Activated CD4-positive, alpha-beta memory T cell treated with anti-CD3 and anti-CD28 coated beads, Interleukin-2, amount 10 ng/mL, durations not matched to agents 7 days and 5 days (primary cell): ENCODE results near the gene GAB2. TPM values are rescaled to one million over a fixed set of nuclear protein-coding genes. Genes with fewer than 3 reads are reported as not detected.

Experiments
- CTCF ChIA-PET: fragments of 350-600 bp; sonication (Branson Sonifier 250); formaldehyde crosslinking; loops from one replicate; lab custom pipeline; 2021; ENCODE audit warnings: antibody characterized with exemption, inconsistent platforms; lab: Charles Lee
- POLR2A ChIA-PET: fragments of 350-600 bp; sonication (Branson Sonifier 250); formaldehyde crosslinking; loops from one replicate; lab custom pipeline; 2021; ENCODE audit warnings: antibody characterized with exemption; lab: Charles Lee
- DNase-seq: peaks from one replicate; pipeline ENCODE4 v3.0.0-alpha.2; 2020
- H3K27ac Mint-ChIP-seq: one replicate; pipeline ENCODE4 v1.8.0; 2021; ENCODE audit warnings: mild to moderate bottlenecking, mixed read lengths
- H3K27me3 Mint-ChIP-seq: one replicate; pipeline ENCODE4 v1.8.0; 2021; ENCODE audit warnings: mixed read lengths
- H3K36me3 Mint-ChIP-seq: one replicate; pipeline ENCODE4 v1.8.0; 2021; ENCODE audit warnings: low read depth, mixed read lengths
- H3K4me1 Mint-ChIP-seq: one replicate; pipeline ENCODE4 v1.8.0; 2021; ENCODE audit warnings: mixed read lengths
- H3K4me3 Mint-ChIP-seq: one replicate; pipeline ENCODE4 v1.8.0; 2021; ENCODE audit warnings: mild to moderate bottlenecking, mixed read lengths
- H3K9me3 Mint-ChIP-seq: one replicate; pipeline ENCODE4 v1.8.0; 2021; ENCODE audit warnings: mixed read lengths
- total RNA-seq, 2 experiments: library from RNA; stranded (reverse); gene quantifications; one replicate each; pipeline ENCODE4 v1.2.3, GENCODE V29; 2021

The GAB2 gene
- total RNA-seq, 2 experiments from 2014 or later = 51.8 to 55.8 TPM

DNA sequence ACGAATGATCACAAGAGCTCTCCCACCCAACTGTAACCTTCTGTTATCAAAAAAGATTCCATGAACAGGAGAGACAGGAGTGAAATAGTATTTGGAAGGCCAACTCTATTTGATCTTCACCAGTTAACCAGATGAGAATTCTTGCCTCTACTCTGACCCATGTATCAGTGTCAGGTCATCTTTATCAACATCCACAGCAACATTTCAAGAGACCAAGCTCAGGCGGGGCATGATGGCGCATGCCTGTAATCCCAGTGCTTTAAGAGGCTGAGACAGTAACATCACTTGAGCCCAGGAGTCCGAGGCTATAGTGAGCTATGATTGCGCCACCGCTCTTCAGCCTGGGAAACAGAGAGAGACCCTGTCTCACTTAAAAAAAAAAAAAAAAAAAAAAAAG, 62.3 kb downstream of the GAB2 start:
- no peak for DNase-seq
- POLR2A ChIA-PET = interaction anchor here (0.9 kb wide), 1 partner anchor 16 kb away, joined by 3 read pairs; no protein-coding TSS in a partner anchor
- Mint-ChIP-seq H3K27me3 (no peaks in the 10 kb centered on the region), H3K4me3 (no peak overlapping the region), H3K27ac (no peak overlapping the region), H3K9me3 (peaks cover 3% of the 10 kb centered on the region), H3K36me3 (peaks cover 42% of the 10 kb centered on the region), H3K4me1 (peaks cover 42% of the 10 kb centered on the region)
- CTCF ChIA-PET = no interaction called here

DNA sequence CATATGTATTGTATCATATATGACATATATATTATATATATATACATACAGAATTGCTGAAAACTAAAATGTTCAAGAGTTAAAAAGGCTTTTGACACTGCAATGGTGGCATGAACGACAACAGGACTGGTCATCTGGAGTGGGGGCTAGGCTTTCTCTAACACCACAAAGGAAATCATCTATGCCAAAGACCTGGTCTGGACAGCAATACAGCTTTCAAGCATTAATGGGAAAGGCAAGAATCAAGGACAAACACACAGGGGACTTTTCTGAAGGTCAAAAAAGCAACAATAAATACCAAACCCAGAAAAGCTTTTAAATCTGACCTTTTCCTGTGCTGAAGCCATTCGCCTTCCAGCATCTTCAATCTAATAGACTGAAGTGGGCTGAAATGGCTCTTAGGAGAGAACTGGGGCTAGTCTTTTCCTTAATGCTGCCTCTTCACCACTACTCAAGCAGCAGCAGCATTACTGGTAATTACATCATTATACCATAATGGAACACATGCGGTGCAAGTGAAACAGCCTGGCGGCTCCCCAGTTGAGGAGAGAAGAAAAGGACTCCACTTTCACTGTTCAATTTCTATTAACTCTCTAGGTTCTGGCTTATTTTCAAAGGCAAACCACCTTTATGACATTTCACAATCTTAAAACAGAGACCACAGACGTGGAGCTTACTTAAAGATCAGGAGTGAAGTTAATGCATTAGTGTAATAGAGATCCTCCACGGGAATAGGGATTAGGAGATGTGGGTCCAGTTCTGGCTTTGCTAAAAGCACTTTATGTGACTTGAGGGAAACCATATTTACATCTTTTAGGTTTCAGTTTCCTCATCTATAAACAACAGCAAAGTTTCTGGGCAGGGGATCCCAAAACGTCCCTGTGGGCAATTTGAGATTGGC, 63.0 kb downstream of the GAB2 start:
- H3K36me3 Mint-ChIP-seq = peaks cover 40% of the 10 kb centered on the region
- DNase-seq = no peak
- no peak overlapping the region for H3K27ac Mint-ChIP-seq
- H3K4me1 Mint-ChIP-seq = peaks cover 49% of the 10 kb centered on the region
- ChIA-PET POLR2A (interaction anchor here (0.9 to 1.3 kb wide), 2 partner anchors 15 to 25 kb away, joined by 3 read pairs; no protein-coding TSS in a partner anchor), CTCF (no interaction called here)
- no peaks in the 10 kb centered on the region for H3K27me3 Mint-ChIP-seq
- H3K9me3 Mint-ChIP-seq = peaks cover 3% of the 10 kb centered on the region
- no peak overlapping the region for H3K4me3 Mint-ChIP-seq

DNA sequence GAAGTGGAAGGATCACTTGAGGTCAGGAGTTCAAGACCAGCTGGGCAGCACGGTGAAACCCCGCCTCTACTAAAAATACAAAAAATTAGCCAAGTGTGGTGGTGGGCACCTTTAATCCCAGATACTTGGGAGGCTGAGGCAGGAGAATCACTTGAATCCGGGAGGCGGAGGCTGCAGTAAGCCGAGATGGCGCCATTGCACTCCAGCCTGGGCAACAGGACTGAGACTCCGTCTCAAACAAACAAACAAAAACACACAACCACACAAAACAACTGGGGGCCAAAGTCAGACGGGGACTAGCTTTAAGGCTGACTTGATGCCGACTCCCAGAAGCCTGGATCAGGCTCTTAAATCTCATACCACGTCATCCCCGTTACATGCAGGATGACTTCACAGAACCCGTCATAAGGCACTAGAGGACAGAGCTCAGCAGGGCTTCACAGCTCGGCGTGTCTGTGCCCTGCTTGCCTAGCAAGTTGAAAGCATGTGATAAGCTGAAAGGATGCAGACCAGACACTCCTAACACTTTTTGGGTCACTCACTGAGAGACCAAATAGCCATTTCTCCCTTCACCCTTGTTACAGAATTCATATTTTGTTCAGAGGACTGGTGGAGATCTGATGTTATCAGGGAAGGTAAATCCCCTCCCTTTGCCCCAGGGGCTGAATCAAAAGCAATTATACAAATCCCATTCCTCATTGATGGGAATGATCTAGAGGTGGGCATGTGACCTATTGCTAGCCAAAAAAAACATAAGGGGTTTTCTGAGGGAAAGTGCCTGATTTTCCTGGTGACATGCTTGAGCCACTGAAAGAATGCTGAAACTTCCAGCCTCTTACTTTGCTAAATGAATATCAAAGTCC, 65.4 kb downstream of the GAB2 start:
- H3K4me1 Mint-ChIP-seq = peaks cover 62% of the 10 kb centered on the region
- no peak overlapping the region for H3K27ac Mint-ChIP-seq
- no peaks in the 10 kb centered on the region for H3K27me3 Mint-ChIP-seq
- ChIA-PET POLR2A (interaction anchor here (0.8 to 3.9 kb wide), 4 partner anchors 27 to 66 kb away, joined by 3 to 21 read pairs (median 6); partner anchors contain the start of gene GAB2), CTCF (interaction anchor here (0.7 kb wide), 1 partner anchor 46 kb away, joined by 3 read pairs; no protein-coding TSS in a partner anchor)
- no peak for DNase-seq
- H3K4me3 Mint-ChIP-seq = no peak overlapping the region
- peaks cover 32% of the 10 kb centered on the region for H3K36me3 Mint-ChIP-seq
- peaks cover 3% of the 10 kb centered on the region for H3K9me3 Mint-ChIP-seq

DNA sequence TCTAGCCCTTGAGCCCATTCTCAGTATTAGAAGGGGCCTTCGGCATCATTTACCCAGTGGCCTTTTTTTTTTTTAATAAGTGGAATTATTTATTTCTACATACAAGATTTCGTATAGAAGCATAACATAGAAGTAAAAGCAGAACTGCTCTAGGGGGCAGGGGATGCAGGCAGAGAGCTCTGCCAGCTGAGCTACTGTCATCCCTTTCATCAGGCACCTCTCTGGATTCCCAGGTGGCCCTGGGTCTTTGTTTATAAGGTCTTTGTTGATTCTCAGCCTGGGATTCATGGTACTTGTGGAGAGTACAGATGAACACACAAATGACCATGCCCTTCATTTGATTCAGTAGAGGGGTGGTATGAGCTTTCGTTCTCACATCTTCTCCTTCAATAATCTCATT, 66.4 kb downstream of the GAB2 start:
- Mint-ChIP-seq H3K4me3 (no peak overlapping the region), H3K4me1 (peaks cover 61% of the 10 kb centered on the region), H3K36me3 (peaks cover 31% of the 10 kb centered on the region), H3K9me3 (peaks cover 3% of the 10 kb centered on the region), H3K27ac (no peak overlapping the region), H3K27me3 (no peaks in the 10 kb centered on the region)
- no peak for DNase-seq
- CTCF ChIA-PET = interaction anchor here (0.7 kb wide), 1 partner anchor 9 kb away, joined by 3 read pairs; no protein-coding TSS in a partner anchor
- POLR2A ChIA-PET = interaction anchor here (0.8 to 3.9 kb wide), 6 partner anchors 11 to 67 kb away, joined by 3 to 21 read pairs (median 6); partner anchors contain the start of gene GAB2

DNA sequence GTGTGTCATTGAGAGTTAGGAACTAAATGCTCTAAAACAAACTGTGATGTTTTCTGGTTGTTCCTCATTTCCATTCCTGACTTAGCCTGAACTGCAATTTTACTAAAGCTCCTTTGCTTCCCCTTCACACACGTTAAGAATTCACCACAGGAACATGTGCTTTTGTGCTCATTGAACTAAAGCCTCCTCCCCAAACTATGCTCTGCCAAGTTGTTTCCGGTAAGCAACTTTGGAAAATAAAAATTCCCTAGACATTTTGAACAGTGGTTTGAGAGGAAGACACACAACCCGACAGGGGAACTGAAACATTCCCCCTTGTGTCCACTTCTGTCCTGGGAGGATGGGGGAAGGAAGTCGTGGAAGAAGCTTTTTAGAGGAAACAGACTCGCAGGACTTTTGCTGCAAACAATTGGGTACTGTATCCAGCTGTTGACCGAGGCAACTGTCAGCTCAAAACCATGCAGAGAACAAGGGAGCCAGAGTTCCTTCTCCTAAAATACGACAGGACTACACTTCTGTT, 66.9 kb downstream of the GAB2 start:
- CTCF ChIA-PET = interaction anchor here (1.4 kb wide), 1 partner anchor 10 kb away, joined by 3 read pairs; no protein-coding TSS in a partner anchor
- Mint-ChIP-seq H3K9me3 (peaks cover 3% of the 10 kb centered on the region), H3K36me3 (peaks cover 33% of the 10 kb centered on the region), H3K27me3 (no peaks in the 10 kb centered on the region), H3K4me3 (no peak overlapping the region), H3K27ac (peak overlapping the region; percentile 76), H3K4me1 (peaks cover 64% of the 10 kb centered on the region)
- POLR2A ChIA-PET = interaction anchor here (1.0 to 3.9 kb wide), 5 partner anchors 11 to 67 kb away, joined by 4 to 21 read pairs (median 8); partner anchors contain the start of gene GAB2
- no peak for DNase-seq

DNA sequence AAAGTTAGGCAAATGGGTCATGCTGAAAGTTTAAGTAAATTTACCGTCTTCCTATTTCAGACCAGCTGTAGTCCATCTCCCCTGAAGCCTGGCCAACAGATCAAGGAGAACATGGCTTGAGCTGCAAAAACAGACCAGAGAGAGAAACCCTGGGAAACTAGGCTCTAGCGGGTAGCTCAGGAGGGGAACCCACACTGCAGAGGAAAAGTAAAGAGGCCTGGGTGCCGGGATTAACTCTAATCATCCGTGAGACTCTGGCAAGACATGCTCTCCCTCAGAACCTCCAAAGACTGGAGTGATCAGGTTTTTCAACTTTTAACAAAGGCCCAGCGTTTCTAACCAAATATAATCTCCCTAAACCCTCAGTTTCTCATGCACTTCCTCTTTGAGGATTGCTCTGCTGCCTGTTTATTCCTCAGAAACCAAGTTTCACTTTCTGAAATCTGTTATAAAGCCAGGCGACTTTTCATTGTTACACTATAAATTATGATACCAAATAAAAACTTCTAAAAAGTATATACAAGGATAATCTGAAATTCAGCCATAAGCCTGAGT, 67.5 kb downstream of the GAB2 start:
- peaks cover 3% of the 10 kb centered on the region for H3K9me3 Mint-ChIP-seq
- no peaks in the 10 kb centered on the region for H3K27me3 Mint-ChIP-seq
- POLR2A ChIA-PET = interaction anchor here (1.0 to 3.9 kb wide), 3 partner anchors 10 to 68 kb away, joined by 4 to 21 read pairs (median 8); partner anchors contain the start of gene GAB2
- H3K27ac Mint-ChIP-seq = peak overlapping the region; percentile 76
- peaks cover 65% of the 10 kb centered on the region for H3K4me1 Mint-ChIP-seq
- no peak for DNase-seq
- H3K4me3 Mint-ChIP-seq = peak overlapping the region; percentile 40
- CTCF ChIA-PET = interaction anchor here (0.7 to 1.4 kb wide), 3 partner anchors 11 to 215 kb away, joined by 3 read pairs; no protein-coding TSS in a partner anchor
- peaks cover 31% of the 10 kb centered on the region for H3K36me3 Mint-ChIP-seq

DNA sequence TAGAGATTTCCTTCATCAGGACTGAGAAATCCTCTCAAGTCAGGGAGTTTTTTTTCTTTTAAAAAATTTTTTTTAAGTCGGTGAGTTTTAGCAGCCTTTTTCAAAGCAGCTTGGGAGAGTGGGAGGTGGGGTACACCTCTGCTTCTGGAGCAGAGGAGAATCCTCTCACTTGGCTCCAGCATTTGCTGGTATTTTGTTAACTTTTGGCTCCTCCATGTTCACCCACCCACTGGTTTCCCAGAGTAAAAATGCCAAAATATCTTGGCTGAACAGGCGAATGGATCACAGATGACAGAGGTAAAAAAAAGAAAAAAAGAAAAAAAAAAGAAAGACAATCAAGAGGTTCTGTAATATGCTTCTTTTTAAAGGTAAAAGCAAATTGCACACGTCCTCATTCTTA, 68.0 kb downstream of the GAB2 start:
- peaks cover 62% of the 10 kb centered on the region for H3K4me1 Mint-ChIP-seq

DNA sequence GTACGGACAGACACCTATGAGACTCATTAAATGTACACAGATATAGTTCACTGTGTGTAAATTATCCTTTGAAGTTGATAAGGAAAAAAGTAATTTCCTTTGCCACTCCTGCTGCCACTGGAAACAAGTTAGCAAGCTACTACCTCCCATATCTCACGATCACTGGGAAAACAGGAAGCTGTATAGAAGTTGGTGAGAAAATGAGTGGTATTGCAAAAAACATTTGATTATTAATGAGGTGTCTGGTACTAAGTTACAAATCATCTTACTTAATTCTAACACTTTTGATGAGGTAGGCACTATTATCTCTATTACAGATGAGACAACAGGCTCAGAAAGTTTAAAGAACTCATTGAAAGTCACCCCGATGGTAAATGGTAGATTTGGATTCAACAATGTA, 68.5 kb downstream of the GAB2 start:
- Mint-ChIP-seq H3K4me1 (peaks cover 64% of the 10 kb centered on the region), H3K27me3 (no peaks in the 10 kb centered on the region), H3K27ac (peak overlapping the region; percentile 43), H3K9me3 (peaks cover 3% of the 10 kb centered on the region), H3K36me3 (peaks cover 28% of the 10 kb centered on the region), H3K4me3 (no peak overlapping the region)
- CTCF ChIA-PET = interaction anchor here (1.3 kb wide), 1 partner anchor 9 kb away, joined by 3 read pairs; no protein-coding TSS in a partner anchor
- POLR2A ChIA-PET = interaction anchor here (1.1 to 3.9 kb wide), 2 partner anchors 9 to 57 kb away, joined by 9 to 21 read pairs; no protein-coding TSS in a partner anchor
- DNase-seq = no peak

More for the DNA sequence above, 68.0 kb downstream of the GAB2 start:
- CTCF ChIA-PET = interaction anchor here (0.7 to 1.4 kb wide), 3 partner anchors 10 to 215 kb away, joined by 3 read pairs; no protein-coding TSS in a partner anchor
- Mint-ChIP-seq H3K9me3 (peaks cover 3% of the 10 kb centered on the region), H3K4me3 (no peak overlapping the region), H3K36me3 (peaks cover 26% of the 10 kb centered on the region), H3K27me3 (no peaks in the 10 kb centered on the region), H3K27ac (peak overlapping the region; percentile 76)
- POLR2A ChIA-PET = interaction anchor here (1.7 to 3.9 kb wide), 2 partner anchors 10 to 58 kb away, joined by 8 to 21 read pairs; no protein-coding TSS in a partner anchor
- DNase-seq = no peak

DNA sequence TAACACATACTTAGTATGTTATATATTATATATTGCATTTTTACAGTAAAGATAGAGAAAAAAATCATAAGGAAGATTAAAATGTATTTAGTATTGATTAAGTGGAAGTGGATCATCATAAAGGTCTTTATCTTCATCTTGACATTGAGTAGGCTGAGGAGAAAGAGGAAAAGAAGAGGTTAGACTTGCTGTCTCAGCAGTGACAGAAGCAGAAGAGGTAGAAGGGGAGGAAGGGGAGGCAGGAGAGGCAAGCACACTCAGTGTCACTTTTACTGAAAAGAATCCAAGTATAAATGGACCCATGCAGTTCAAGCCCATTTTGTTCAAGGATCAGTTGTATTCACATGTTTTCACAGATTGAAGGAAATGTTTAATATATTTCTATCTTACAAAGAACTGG, 69.7 kb downstream of the GAB2 start:
- ChIA-PET POLR2A (interaction anchor here (0.8 to 3.9 kb wide), 4 partner anchors 8 to 56 kb away, joined by 3 to 21 read pairs (median 6); no protein-coding TSS in a partner anchor), CTCF (no interaction called here)
- H3K4me1 Mint-ChIP-seq = peaks cover 70% of the 10 kb centered on the region
- no peak overlapping the region for H3K4me3 Mint-ChIP-seq
- peak overlapping the region; percentile 48 for H3K27ac Mint-ChIP-seq
- H3K36me3 Mint-ChIP-seq = peaks cover 27% of the 10 kb centered on the region
- no peaks in the 10 kb centered on the region for H3K27me3 Mint-ChIP-seq
- peaks cover 3% of the 10 kb centered on the region for H3K9me3 Mint-ChIP-seq
- no peak for DNase-seq

DNA sequence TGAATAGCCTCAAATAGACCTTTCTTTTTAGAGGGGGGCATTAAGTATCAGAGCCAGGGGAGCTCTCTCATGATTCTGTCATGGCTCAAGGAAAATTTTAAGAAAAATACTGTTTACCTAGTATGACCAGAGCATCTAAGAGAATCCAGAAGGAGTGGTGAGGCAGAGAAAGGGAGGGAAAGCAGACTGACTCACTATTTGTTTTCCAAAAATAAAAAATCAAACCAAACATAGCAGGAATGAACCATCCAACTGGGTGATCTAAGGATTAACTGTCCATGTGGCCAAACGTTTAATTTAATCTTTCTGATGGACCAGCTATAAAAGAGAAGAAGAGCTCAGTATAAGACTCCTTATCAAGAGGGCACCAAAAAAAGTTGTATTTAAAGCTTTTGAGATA, 70.8 kb downstream of the GAB2 start:
- Mint-ChIP-seq H3K27ac (no peak overlapping the region), H3K9me3 (peaks cover 7% of the 10 kb centered on the region), H3K4me3 (no peak overlapping the region), H3K36me3 (peaks cover 35% of the 10 kb centered on the region), H3K4me1 (peaks cover 75% of the 10 kb centered on the region), H3K27me3 (no peaks in the 10 kb centered on the region)
- POLR2A ChIA-PET = interaction anchor here (1.2 kb wide), 1 partner anchor 54 kb away, joined by 3 read pairs; no protein-coding TSS in a partner anchor
- no peak for DNase-seq
- CTCF ChIA-PET = interaction anchor here (0.9 to 2.2 kb wide), 2 partner anchors 68 to 119 kb away, joined by 3 to 6 read pairs; no protein-coding TSS in a partner anchor

DNA sequence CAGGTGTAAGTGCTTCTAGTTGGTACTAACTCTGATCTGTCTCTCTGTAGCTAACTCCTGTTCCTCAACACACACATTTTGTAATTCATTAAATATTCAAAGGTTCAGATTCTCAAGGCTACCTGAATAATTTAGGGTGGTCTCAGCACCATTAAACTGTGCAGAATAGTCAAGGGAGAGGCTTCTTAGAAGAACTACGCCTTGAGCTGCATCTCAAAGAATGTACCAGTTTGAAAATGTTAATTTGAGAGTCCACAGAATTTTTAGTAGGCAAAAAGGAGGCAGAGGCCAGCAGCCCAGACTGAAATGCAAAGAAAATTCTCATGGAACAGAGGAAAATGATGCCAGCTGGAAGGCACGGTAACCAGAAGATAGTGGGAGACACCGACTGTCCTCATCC, 72.2 kb downstream of the GAB2 start:
- peaks cover 79% of the 10 kb centered on the region for H3K4me1 Mint-ChIP-seq
- DNase-seq = no peak
- peaks cover 16% of the 10 kb centered on the region for H3K9me3 Mint-ChIP-seq
- ChIA-PET CTCF (interaction anchor here (2.2 kb wide), 1 partner anchor 70 kb away, joined by 6 read pairs; no protein-coding TSS in a partner anchor), POLR2A (interaction anchor here (1.4 kb wide), 1 partner anchor 52 kb away, joined by 4 read pairs; no protein-coding TSS in a partner anchor)
- H3K4me3 Mint-ChIP-seq = no peak overlapping the region
- no peak overlapping the region for H3K27ac Mint-ChIP-seq
- H3K36me3 Mint-ChIP-seq = peaks cover 49% of the 10 kb centered on the region
- H3K27me3 Mint-ChIP-seq = no peaks in the 10 kb centered on the region
